Measurements from ENCODE around the gene PCCA. TPM values are rescaled to one million over a fixed set of nuclear protein-coding genes. Genes with fewer than 3 reads are reported as not detected.
"Not testable (repeated sequence)": the region's sequence is repeated elsewhere in the genome, so short reads cannot be mapped to it uniquely, and the experiment has no call there.

The PCCA gene
- total RNA-seq, 1 donor from 2014 or later, result 15.7 TPM

DNA sequence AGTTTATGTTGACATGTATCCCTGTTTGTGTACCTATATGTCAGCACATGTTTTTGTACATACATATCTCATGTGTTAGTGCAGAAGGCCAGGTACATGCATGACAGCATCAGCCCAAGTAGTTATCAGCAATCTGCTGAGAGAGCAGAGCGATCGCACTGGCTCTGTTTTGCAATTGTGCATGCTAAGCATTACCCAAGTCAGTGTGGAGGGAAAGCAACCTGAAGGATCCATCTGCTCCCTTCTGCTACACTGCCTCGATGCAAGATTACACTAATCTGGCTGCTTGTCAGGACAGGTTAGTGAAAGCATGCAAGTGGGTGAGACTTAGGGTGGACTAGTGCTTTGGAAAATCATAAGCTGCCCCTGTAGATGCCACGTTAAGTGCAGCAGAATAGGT is 211.8 kb downstream of the PCCA start:
- intact Hi-C loops (cut with micrococcal nuclease), result no loop called here

- intact Hi-C loops (cut with micrococcal nuclease), result no loop called here
Observed at GRCh38 chr13:100301418-100301817, 212.5 kb downstream of the PCCA start.

GRCh38 chr13:100302391-100302790 is 213.5 kb downstream of the PCCA start:
- intact Hi-C loops (cut with micrococcal nuclease), result no loop called here

- intact Hi-C loops (cut with micrococcal nuclease), result no loop called here
Observed at GRCh38 chr13:100304229-100304628, 215.3 kb downstream of the PCCA start.

GRCh38 chr13:100305398-100305797 is 216.5 kb downstream of the PCCA start:
- intact Hi-C loops (cut with micrococcal nuclease), result no loop called here

DNA sequence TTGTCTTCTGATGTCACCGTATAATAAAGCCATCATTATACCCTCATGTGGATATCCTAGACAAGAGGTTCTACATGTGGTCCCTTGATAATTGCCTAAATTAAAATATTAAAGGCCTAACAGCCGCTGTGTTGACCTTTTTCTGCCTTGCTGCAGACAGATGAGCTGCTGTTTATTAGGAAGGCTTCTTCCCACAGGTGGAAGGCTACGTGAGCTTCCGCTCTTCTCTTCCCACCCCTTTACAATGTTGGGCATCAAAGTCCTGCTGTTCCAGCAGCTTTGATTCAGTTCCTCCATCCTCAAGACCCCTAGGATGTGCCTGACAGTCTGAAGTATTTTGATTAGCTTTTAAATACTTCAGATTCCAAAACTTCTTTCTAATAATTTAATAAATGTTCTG is 217.1 kb downstream of the PCCA start:
- intact Hi-C loops (cut with micrococcal nuclease), result no loop called here

DNA sequence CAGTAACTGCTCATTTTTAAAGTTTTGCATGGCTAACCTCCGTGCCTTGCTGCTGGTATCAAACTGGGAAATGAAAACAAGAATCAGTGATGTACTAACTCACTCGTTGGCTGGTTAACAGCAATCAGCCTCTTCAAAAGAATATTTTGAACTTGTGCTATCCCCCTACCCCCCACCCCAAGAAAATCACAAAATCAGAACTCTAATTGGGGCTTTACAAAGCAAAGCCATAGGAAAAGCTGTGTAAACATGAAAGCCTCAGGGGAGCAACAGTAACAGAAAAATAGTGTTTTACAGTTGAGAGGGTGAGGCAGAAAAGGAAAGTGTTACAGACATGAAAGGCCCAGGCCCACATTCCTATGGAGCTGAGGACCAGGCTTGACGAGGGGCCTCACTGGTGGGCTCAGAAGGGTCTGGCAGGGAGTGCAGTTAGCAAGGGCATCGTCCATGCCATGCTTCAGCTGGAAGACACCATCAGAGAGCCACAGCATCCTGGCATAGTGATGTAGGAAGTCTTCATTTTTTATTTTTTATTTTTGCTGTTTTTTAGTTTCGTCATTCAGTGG is 217.6 kb downstream of the PCCA start:
- intact Hi-C loops (cut with micrococcal nuclease), result no loop called here

- intact Hi-C loops (cut with micrococcal nuclease), result no loop called here
Observed at GRCh38 chr13:100314132-100314910, 225.4 kb downstream of the PCCA start.

GRCh38 chr13:100315522-100315921 is 226.6 kb downstream of the PCCA start:
- intact Hi-C loops (cut with micrococcal nuclease), result no loop called here

DNA sequence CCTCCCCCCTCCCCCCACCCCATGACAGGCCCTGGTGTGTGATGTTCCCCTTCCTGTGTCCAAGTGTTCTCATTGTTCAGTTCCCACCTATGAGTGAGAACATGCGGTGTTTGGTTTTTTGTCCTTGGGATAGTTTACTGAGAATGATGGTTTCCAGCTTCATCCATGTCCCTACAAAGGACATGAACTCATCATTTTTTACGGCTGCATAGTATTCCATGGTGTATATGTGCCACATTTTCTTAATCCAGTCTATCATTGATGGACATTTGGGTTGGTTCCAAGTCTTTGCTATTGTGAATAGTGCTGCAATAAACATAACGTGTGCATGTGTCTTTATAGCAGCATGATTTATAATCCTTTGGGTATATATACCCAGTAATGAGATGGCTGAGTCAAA is 229.6 kb downstream of the PCCA start:
- intact Hi-C loops (cut with micrococcal nuclease), result not testable (repeated sequence)

- intact Hi-C loops (cut with micrococcal nuclease), result no loop called here
Observed at GRCh38 chr13:100323937-100324336, 235.0 kb downstream of the PCCA start.

DNA sequence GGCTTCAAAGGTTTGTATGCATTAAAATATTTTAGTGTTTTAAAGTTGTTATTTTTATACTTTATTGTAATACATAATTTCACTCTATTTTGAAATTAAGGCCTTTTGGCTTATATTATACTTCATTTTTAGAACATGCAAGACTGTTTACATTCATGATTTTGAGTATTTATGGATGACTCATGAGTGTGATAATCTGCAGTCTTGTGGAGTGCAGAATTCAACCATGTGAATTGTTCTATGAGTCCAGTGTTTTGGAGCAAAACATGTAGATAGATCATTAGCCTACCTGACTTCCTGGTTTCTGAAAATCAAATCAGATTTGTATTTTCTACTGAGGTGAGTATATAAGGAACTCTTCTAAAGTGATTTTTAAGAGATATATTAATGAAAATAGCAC is 241.8 kb downstream of the PCCA start:
- intact Hi-C loops (cut with micrococcal nuclease), result loop anchor here (5.0 kb wide), 1 partner anchor 62 kb away; no protein-coding TSS in a partner anchor

DNA sequence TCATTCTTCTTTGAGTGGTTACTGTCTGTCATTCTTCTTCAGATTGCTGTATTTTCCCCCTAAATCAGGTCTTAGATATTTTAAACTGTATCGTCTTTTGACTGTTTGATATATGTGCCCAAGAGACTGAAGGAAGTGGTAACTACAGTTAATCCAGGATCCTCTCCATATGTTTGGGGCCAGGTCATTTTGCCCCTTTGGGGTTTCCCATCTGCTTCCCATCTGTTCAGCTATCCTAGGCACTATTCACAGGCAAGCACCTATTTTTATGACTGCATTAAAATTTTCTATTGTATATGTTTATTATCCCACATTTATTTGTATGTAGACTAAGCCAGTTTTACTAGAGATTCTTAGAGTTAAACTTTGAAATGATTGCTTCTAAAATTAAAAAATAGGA is 244.2 kb downstream of the PCCA start:
- intact Hi-C loops (cut with micrococcal nuclease), result loop anchor here (5.0 kb wide), 1 partner anchor 59 kb away; no protein-coding TSS in a partner anchor

DNA sequence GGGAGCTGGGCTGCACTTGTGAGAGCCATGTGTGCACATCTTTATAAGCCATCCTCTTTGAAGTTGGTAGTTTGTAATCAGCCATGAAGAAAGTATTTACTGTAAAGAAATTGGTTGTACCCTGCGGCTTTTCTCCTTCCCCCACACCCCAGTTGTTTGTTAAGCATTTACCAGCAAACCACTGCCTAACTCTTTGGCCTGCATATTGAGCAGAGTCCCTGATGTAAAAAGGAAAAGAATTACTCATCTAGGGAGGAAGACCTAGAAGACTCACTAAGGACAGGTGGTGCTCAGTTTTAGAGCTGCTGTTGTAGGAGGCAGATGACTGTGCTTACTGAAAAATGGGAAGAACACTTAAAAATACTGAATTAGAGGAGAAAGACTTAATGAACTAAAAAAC is 245.3 kb downstream of the PCCA start:
- intact Hi-C loops (cut with micrococcal nuclease), result loop anchor here (5.0 kb wide), 1 partner anchor 58 kb away; no protein-coding TSS in a partner anchor

- intact Hi-C loops (cut with micrococcal nuclease), result no loop called here
Observed at GRCh38 chr13:100336795-100337516, 248.1 kb downstream of the PCCA start.

DNA sequence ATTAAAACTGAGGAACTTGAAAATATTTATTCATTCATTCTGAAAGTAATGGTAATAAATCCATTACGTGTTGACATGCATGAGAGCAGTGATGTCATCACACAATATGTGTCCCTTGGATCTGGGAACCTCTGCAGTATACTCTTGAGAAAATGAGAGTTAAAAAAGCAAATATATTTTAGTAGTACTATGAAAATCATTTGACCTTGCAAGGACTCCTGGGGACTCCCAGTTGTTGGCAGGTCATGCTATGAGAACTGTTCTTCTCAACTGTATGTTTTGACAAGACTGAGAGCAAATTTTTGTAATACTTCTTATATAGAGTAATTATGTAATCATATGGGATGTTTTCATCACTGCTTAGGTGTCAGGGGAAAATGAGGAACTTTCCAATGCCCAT is 249.4 kb downstream of the PCCA start:
- intact Hi-C loops (cut with micrococcal nuclease), result no loop called here

- intact Hi-C loops (cut with micrococcal nuclease), result no loop called here
Observed at GRCh38 chr13:100339411-100339940, 250.6 kb downstream of the PCCA start.

DNA sequence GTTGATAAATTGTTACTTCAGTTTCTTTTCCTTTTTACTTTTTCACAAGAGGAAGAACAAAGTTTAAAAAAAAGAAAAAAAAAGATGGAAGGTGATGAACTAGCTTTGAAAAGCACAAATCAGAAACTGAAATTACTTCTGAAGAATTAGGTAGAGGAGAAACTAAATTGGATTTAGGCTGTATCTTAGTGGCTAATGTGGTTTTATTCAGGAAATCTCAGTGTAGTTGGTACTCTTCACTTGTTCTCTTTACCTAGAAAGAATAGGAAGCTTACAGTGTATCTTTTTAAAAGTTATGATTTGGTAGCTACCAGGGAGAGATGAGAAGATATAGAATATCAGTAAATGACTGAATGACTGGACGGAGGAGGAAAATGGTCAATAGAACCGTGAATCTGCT is 252.0 kb downstream of the PCCA start:
- intact Hi-C loops (cut with micrococcal nuclease), result loop anchor here (1.0 kb wide), 1 partner anchor 51 kb away; no protein-coding TSS in a partner anchor

GRCh38 chr13:100341327-100341726 is 252.4 kb downstream of the PCCA start:
- intact Hi-C loops (cut with micrococcal nuclease), result loop anchor here (1.0 kb wide), 1 partner anchor 51 kb away; no protein-coding TSS in a partner anchor

- intact Hi-C loops (cut with micrococcal nuclease), result no loop called here
Observed at GRCh38 chr13:100344544-100344943, 255.7 kb downstream of the PCCA start.

GRCh38 chr13:100347968-100348367 is 259.1 kb downstream of the PCCA start:
- intact Hi-C loops (cut with micrococcal nuclease), result no loop called here

- intact Hi-C loops (cut with micrococcal nuclease), result no loop called here
Observed at GRCh38 chr13:100349594-100349993, 260.7 kb downstream of the PCCA start.
